Upper lobe of right lung (tissue), 1 donor: ENCODE results near the gene WDFY2. TPM values are rescaled to one million over a fixed set of nuclear protein-coding genes. Genes with fewer than 3 reads are reported as not detected.

Experiments
- ATAC-seq: fragments of 200-7000 bp; cut with Tn5 transposase; one replicate; pipeline ENCODE4 v1.9.1; 2020; ENCODE audit warnings: mild to moderate bottlenecking, moderate library complexity
- DNase-seq: peaks from one replicate; pipeline ENCODE4 v3.0.0-alpha.2; 2020
- H3K27ac ChIP-seq: fragments of 200-600 bp; one replicate; pipeline ENCODE4 v1.8.0; 2022
- H3K27me3 ChIP-seq: fragments of 200-600 bp; one replicate; pipeline ENCODE4 v1.8.0; 2022; ENCODE audit warnings: mild to moderate bottlenecking
- H3K36me3 ChIP-seq: fragments of 200-600 bp; one replicate; pipeline ENCODE4 v1.8.0; 2022
- H3K4me1 ChIP-seq: fragments of 200-600 bp; one replicate; pipeline ENCODE4 v1.8.0; 2022
- H3K4me3 ChIP-seq: fragments of 200-600 bp; one replicate; pipeline ENCODE4 v1.8.0; 2022; ENCODE audit warnings: mild to moderate bottlenecking
- H3K9me3 ChIP-seq: fragments of 200-600 bp; one replicate; pipeline ENCODE4 v1.8.0; 2022
- intact Hi-C: fragments of 100-400 bp; cut with DNase I; formaldehyde crosslinking; loops from one replicate; pipeline ENCODE4 v1.11.0; 2022
- total RNA-seq: library from RNA; stranded (reverse); fragmentation: NEBNext Ultra II Directional; extraction: Animal tissue kit (Norgen Biotek cat#: 25700); gene quantifications from one replicate; pipeline ENCODE4 v1.2.1, GENCODE V29; 2021
- TF ChIP-seq, protein P1 (sequence below): fragments of 200-600 bp; IDR thresholded peaks from one replicate; pipeline ENCODE4 v1.8.0; 2022; ENCODE audit warnings: antibody characterized with exemption
- donor health status: DM: no; HTN: yes; CAD: no; lungs with severe emphysema.

The WDFY2 gene
- total RNA-seq, 1 donor from 2014 or later = 13.1 TPM

DNA sequence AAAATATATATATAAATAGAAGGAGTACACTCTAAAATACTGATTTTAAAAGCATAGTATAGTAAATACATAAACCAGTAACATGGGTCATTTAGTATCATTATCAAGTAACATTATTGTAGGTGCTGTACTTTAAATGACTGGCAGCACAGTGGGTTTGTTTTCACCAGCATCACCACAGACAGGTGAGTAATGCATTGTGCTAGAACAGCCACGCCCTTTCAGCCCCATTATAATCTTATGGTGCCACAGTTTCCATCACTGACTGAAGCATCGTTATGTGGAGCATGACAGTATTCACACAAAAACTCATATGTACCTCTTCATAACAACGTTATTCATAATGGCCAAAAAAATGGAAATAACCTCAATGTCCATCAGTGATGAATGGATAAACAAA, 131.4 kb downstream of the WDFY2 start:
- no peak overlapping the region for H3K4me3 ChIP-seq
- no peaks in the 10 kb centered on the region for H3K9me3 ChIP-seq
- H3K27me3 ChIP-seq = no peaks in the 10 kb centered on the region
- intact Hi-C loops = no loop called here
- H3K27ac ChIP-seq = no peak overlapping the region
- DNase-seq (no peak), ATAC-seq (no peak)
- H3K4me1 ChIP-seq = no peaks in the 10 kb centered on the region
- TF ChIP-seq, protein P1, sequence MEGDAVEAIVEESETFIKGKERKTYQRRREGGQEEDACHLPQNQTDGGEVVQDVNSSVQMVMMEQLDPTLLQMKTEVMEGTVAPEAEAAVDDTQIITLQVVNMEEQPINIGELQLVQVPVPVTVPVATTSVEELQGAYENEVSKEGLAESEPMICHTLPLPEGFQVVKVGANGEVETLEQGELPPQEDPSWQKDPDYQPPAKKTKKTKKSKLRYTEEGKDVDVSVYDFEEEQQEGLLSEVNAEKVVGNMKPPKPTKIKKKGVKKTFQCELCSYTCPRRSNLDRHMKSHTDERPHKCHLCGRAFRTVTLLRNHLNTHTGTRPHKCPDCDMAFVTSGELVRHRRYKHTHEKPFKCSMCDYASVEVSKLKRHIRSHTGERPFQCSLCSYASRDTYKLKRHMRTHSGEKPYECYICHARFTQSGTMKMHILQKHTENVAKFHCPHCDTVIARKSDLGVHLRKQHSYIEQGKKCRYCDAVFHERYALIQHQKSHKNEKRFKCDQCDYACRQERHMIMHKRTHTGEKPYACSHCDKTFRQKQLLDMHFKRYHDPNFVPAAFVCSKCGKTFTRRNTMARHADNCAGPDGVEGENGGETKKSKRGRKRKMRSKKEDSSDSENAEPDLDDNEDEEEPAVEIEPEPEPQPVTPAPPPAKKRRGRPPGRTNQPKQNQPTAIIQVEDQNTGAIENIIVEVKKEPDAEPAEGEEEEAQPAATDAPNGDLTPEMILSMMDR = no peak
- no peaks in the 10 kb centered on the region for H3K36me3 ChIP-seq

DNA sequence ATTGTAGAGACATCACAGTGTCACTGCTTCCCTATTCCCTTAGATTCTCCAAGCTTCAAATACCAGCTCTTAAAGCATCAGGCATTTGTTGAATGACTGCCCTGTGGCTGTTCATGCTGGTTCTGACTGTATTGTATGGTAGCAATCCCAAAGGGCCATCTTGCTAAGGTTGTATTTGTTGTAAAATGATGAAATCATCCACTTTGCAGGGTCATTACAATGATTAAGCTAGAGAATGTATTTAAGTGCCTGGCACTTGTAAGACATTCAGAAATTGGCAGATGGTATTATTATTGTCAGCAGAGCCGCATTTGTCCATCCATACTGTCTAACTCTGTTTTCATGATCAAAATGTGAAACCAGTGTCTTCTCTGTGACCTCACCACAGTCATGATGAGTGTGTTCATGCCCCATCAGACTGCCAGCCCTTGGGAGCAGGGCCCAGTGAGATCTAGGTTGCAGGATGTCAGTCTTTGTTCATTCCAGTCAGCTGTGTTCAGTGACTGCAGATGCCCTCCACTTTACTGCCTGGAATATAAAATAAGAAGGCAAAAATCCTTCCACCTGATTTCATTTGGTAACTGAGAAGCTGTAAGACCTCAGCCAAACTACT, 133.6 kb downstream of the WDFY2 start:
- no peak overlapping the region for H3K27ac ChIP-seq
- peaks cover 3% of the 10 kb centered on the region for H3K4me1 ChIP-seq
- DNase-seq (no peak), ATAC-seq (no peak)
- intact Hi-C loops = no loop called here
- H3K4me3 ChIP-seq = no peak overlapping the region
- no peaks in the 10 kb centered on the region for H3K36me3 ChIP-seq
- no peaks in the 10 kb centered on the region for H3K9me3 ChIP-seq
- TF ChIP-seq, protein P1 = no peak
- no peaks in the 10 kb centered on the region for H3K27me3 ChIP-seq

DNA sequence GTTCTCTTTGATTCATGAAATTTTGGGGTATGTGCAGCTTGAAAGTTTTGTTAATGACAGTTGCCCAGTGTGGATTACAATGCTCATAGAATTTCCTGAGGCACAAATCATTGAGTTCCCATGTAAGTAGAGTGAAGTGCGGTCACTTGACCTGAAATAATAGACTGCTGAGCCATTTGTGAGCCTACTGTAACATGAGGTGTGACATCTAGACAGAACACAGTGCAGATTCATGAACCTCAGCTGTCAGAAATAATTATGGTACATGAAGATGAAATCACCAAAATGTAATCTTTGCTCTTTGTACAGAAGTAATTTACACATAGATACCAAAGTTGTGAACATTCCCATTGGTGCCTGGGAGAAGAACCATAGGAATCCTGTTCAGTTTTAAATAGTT, 135.1 kb downstream of the WDFY2 start:
- Histone ChIP-seq H3K36me3 (no peaks in the 10 kb centered on the region), H3K27ac (no peak overlapping the region), H3K9me3 (no peaks in the 10 kb centered on the region), H3K4me1 (peaks cover 3% of the 10 kb centered on the region), H3K4me3 (no peak overlapping the region), H3K27me3 (no peaks in the 10 kb centered on the region)
- DNase-seq (no peak), ATAC-seq (no peak)
- intact Hi-C loops = no loop called here
- TF ChIP-seq, protein P1 = no peak

DNA sequence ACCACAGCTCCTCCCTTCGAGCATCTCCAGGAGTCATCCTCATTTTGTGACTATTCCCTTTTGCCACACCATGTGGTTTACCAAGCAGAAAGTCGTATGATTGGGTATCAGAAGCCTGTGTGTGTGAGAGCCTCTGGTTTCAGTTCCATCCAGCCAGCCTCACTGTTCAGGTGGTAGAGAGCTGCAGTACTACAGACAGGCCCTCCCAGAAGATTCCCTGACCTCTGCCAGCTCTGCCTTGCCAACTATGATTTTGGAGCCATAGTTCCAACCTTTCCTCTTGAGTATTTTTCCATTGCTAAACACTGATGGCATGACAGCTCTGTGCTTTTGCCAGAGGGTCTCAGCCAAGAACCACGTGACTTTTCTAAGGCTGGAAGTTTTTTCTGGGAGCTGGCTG, 137.2 kb downstream of the WDFY2 start:
- no peak for ATAC-seq
- H3K27ac ChIP-seq = no peak overlapping the region
- intact Hi-C loops = no loop called here
- H3K4me1 ChIP-seq = peaks cover 3% of the 10 kb centered on the region
- DNase-seq = no peak
- H3K4me3 ChIP-seq = no peak overlapping the region
- H3K36me3 ChIP-seq = no peaks in the 10 kb centered on the region
- H3K27me3 ChIP-seq = no peaks in the 10 kb centered on the region
- TF ChIP-seq, protein P1 = no peak
- no peaks in the 10 kb centered on the region for H3K9me3 ChIP-seq

DNA sequence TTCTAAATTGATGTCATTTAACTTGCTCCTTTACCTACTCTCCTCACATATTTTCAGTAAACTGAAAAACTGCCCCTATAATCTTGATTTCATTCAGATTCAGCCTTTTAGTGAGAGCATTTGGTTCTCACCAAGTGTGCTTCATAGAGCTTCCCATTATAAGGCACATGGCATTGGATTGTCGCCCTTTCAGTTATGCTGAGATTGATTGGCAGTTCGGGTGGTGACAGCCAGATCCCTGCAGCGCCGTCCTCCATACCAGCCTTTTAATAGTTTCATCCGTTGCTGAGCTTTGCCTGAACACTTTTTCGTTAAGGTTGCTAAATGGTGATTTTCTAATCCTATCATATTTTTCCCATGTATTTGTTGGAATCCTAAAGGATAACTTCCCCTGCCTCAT, 139.3 kb downstream of the WDFY2 start:
- TF ChIP-seq, protein P1 = no peak
- Histone ChIP-seq H3K9me3 (no peaks in the 10 kb centered on the region), H3K27me3 (no peaks in the 10 kb centered on the region), H3K27ac (no peak overlapping the region), H3K36me3 (peaks cover 10% of the 10 kb centered on the region), H3K4me3 (no peak overlapping the region), H3K4me1 (peaks cover 3% of the 10 kb centered on the region)
- DNase-seq (no peak), ATAC-seq (no peak)
- intact Hi-C loops = no loop called here

DNA sequence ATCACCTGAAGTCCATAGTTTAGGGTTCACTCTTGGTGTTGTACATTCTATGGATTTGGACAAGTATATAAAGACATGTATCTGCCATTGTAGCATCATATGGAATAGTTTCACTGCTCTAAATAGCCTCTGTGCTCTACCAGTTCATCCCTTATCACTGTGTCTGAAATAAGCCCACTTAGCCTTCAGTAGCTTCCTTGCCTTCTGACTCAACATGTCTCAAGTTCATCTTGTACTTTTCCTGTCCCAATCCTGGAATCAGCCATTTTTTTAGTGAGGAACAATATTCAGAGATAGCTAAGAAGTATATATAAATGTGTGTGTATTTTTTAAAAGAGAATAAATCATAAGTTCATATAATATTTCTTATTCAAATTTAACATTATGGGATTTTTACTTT, 140.5 kb downstream of the WDFY2 start:
- Histone ChIP-seq H3K27ac (no peak overlapping the region), H3K9me3 (no peaks in the 10 kb centered on the region), H3K36me3 (peaks cover 10% of the 10 kb centered on the region), H3K4me1 (peaks cover 3% of the 10 kb centered on the region), H3K27me3 (no peaks in the 10 kb centered on the region), H3K4me3 (no peak overlapping the region)
- intact Hi-C loops = no loop called here
- TF ChIP-seq, protein P1 = no peak
- no peak for ATAC-seq
- DNase-seq = no peak
